ENCODE measurements around the gene NFATC2IP.

The NFATC2IP gene

GRCh38 chr16:28984619-28985135 lies 33.9 kb downstream of the NFATC2IP start, which contains the start of gene LAT:
Gene LAT, plus strand, starts transcription at chr16:28985052. Its CDS starts 366 bp downstream, at chr16:28985418.
- Histone ChIP-seq H3K4ac (ENCODE audit: low read depth, low read length) (no peak within 1 kb of the TSS), H2BK120ac (ENCODE audit: insufficient read depth, low read length, poor library complexity) (no peak within 1 kb of the TSS), H3K9me3 (ENCODE audit: insufficient read depth, low read depth, low read length) (peaks cover 4% of the 10 kb centered on the region), H3K4me1 (ENCODE audit: control insufficient read depth in 1 of 2, insufficient read depth in 2 of 2, low read length in 2 of 2) (no peaks in the 10 kb centered on the region), H4K91ac (ENCODE audit: low read depth, low read length) (no peak within 1 kb of the TSS), H3K4me2 (ENCODE audit: low read length) (no peak within 1 kb of the TSS), H2BK12ac (ENCODE audit: low read length) (no peak within 1 kb of the TSS), H3K14ac (ENCODE audit: low read length) (no peak within 1 kb of the TSS), H4K8ac (ENCODE audit: low read depth, low read length) (no peak within 1 kb of the TSS), H3K18ac (ENCODE audit: low read length) (no peak within 1 kb of the TSS), H4K12ac (ENCODE audit: low read depth, low read length) (peak within 1 kb of the TSS; percentile 24), H3K4me3 (ENCODE audit: low read depth, low read length) (no peak within 1 kb of the TSS), H3K27me3 (ENCODE audit: insufficient read depth, low read length) (no peaks in the 10 kb centered on the region), H3K79me1 (ENCODE audit: low read length) (no peaks in the 10 kb centered on the region), H3K79me2 (ENCODE audit: control insufficient read depth, insufficient read depth, low read length, poor library complexity) (no peaks in the 10 kb centered on the region), H2AFZ (ENCODE audit: insufficient read depth, low read length, poor library complexity) (no peak within 1 kb of the TSS), H2AK5ac (ENCODE audit: low read length) (no peak within 1 kb of the TSS), H3K9ac (ENCODE audit: low read length) (no peak within 1 kb of the TSS), H3K23ac (ENCODE audit: low read length) (no peak within 1 kb of the TSS), H2BK5ac (ENCODE audit: low read depth, low read length, poor library complexity) (no peak within 1 kb of the TSS), H3K27ac (ENCODE audit: low read depth, low read length) (no peak within 1 kb of the TSS), H3K36me3 (ENCODE audit: control insufficient read depth in 1 of 2, insufficient read depth in 2 of 2, low read length in 2 of 2) (peaks cover 46 to 60% of the 10 kb centered on the region in 2 experiments)
- no CpG with 5 or more reads among the region's 24 CpGs for WGBS (ENCODE audit: extremely low coverage, insufficient coverage, insufficient read length)
- no peak for DNase-seq

GRCh38 chr16:28985211-28986041 lies 34.7 kb downstream of the NFATC2IP start:
- H3K4ac ChIP-seq (ENCODE audit: low read depth, low read length) = no peak overlapping the region
- DNase-seq = no peak
- H3K14ac ChIP-seq (ENCODE audit: low read length) = no peak overlapping the region
- H2BK120ac ChIP-seq (ENCODE audit: insufficient read depth, low read length, poor library complexity) = no peak overlapping the region
- H3K27me3 ChIP-seq (ENCODE audit: insufficient read depth, low read length) = no peaks in the 10 kb centered on the region
- no peak overlapping the region for H3K4me3 ChIP-seq (ENCODE audit: low read depth, low read length)
- H4K12ac ChIP-seq (ENCODE audit: low read depth, low read length) = no peak overlapping the region
- WGBS (ENCODE audit: extremely low coverage, insufficient coverage, insufficient read length) = no CpG with 5 or more reads among the region's 19 CpGs
- H3K9me3 ChIP-seq (ENCODE audit: insufficient read depth, low read depth, low read length) = peaks cover 4% of the 10 kb centered on the region
- no peak overlapping the region for H2BK5ac ChIP-seq (ENCODE audit: low read depth, low read length, poor library complexity)
- no peak overlapping the region for H4K91ac ChIP-seq (ENCODE audit: low read depth, low read length)
- H2AK5ac ChIP-seq (ENCODE audit: low read length) = no peak overlapping the region
- no peak overlapping the region for H3K27ac ChIP-seq (ENCODE audit: low read depth, low read length)
- H3K23ac ChIP-seq (ENCODE audit: low read length) = no peak overlapping the region
- H2BK12ac ChIP-seq (ENCODE audit: low read length) = no peak overlapping the region
- no peak overlapping the region for H2AFZ ChIP-seq (ENCODE audit: insufficient read depth, low read length, poor library complexity)
- no peaks in the 10 kb centered on the region for H3K4me1 ChIP-seq (ENCODE audit: control insufficient read depth in 1 of 2, insufficient read depth in 2 of 2, low read length in 2 of 2)
- H3K9ac ChIP-seq (ENCODE audit: low read length) = no peak overlapping the region
- no peaks in the 10 kb centered on the region for H3K79me2 ChIP-seq (ENCODE audit: control insufficient read depth, insufficient read depth, low read length, poor library complexity)
- H3K79me1 ChIP-seq (ENCODE audit: low read length) = no peaks in the 10 kb centered on the region
- H4K8ac ChIP-seq (ENCODE audit: low read depth, low read length) = no peak overlapping the region
- H3K18ac ChIP-seq (ENCODE audit: low read length) = no peak overlapping the region
- no peak overlapping the region for H3K4me2 ChIP-seq (ENCODE audit: low read length)
- peaks cover 49 to 67% of the 10 kb centered on the region in 2 experiments for H3K36me3 ChIP-seq (ENCODE audit: control insufficient read depth in 1 of 2, insufficient read depth in 2 of 2, low read length in 2 of 2)

- no peak overlapping the region for H3K14ac ChIP-seq (ENCODE audit: low read length)
- peaks cover 47 to 66% of the 10 kb centered on the region in 2 experiments for H3K36me3 ChIP-seq (ENCODE audit: control insufficient read depth in 1 of 2, insufficient read depth in 2 of 2, low read length in 2 of 2)
- H3K9ac ChIP-seq (ENCODE audit: low read length) = no peak overlapping the region
- WGBS (ENCODE audit: extremely low coverage, insufficient coverage, insufficient read length) = no CpG with 5 or more reads among the region's 9 CpGs
- H3K79me2 ChIP-seq (ENCODE audit: control insufficient read depth, insufficient read depth, low read length, poor library complexity) = no peaks in the 10 kb centered on the region
- no peak overlapping the region for H4K8ac ChIP-seq (ENCODE audit: low read depth, low read length)
- H3K27me3 ChIP-seq (ENCODE audit: insufficient read depth, low read length) = no peaks in the 10 kb centered on the region
- no peak overlapping the region for H3K27ac ChIP-seq (ENCODE audit: low read depth, low read length)
- peaks cover 4% of the 10 kb centered on the region for H3K9me3 ChIP-seq (ENCODE audit: insufficient read depth, low read depth, low read length)
- H3K4me1 ChIP-seq (ENCODE audit: control insufficient read depth in 1 of 2, insufficient read depth in 2 of 2, low read length in 2 of 2) = no peaks in the 10 kb centered on the region
- H3K4me3 ChIP-seq (ENCODE audit: low read depth, low read length) = no peak overlapping the region
- no peak overlapping the region for H2BK5ac ChIP-seq (ENCODE audit: low read depth, low read length, poor library complexity)
- no peak overlapping the region for H2AFZ ChIP-seq (ENCODE audit: insufficient read depth, low read length, poor library complexity)
- no peak overlapping the region for H3K4ac ChIP-seq (ENCODE audit: low read depth, low read length)
- no peak overlapping the region for H4K91ac ChIP-seq (ENCODE audit: low read depth, low read length)
- no peak overlapping the region for H3K18ac ChIP-seq (ENCODE audit: low read length)
- H3K4me2 ChIP-seq (ENCODE audit: low read length) = no peak overlapping the region
- DNase-seq = no peak
- H2AK5ac ChIP-seq (ENCODE audit: low read length) = no peak overlapping the region
- H4K12ac ChIP-seq (ENCODE audit: low read depth, low read length) = no peak overlapping the region
- no peak overlapping the region for H3K23ac ChIP-seq (ENCODE audit: low read length)
- no peaks in the 10 kb centered on the region for H3K79me1 ChIP-seq (ENCODE audit: low read length)
- no peak overlapping the region for H2BK120ac ChIP-seq (ENCODE audit: insufficient read depth, low read length, poor library complexity)
- H2BK12ac ChIP-seq (ENCODE audit: low read length) = no peak overlapping the region
These were observed 35.3 kb downstream of the NFATC2IP start for GRCh38 chr16:28986046-28986445.

GRCh38 chr16:28986492-28986891 lies 35.8 kb downstream of the NFATC2IP start:
- no peaks in the 10 kb centered on the region for H3K79me2 ChIP-seq (ENCODE audit: control insufficient read depth, insufficient read depth, low read length, poor library complexity)
- peaks cover 42 to 62% of the 10 kb centered on the region in 2 experiments for H3K36me3 ChIP-seq (ENCODE audit: control insufficient read depth in 1 of 2, insufficient read depth in 2 of 2, low read length in 2 of 2)
- no peak overlapping the region for H2BK120ac ChIP-seq (ENCODE audit: insufficient read depth, low read length, poor library complexity)
- H3K4me2 ChIP-seq (ENCODE audit: low read length) = no peak overlapping the region
- DNase-seq = no peak
- H4K8ac ChIP-seq (ENCODE audit: low read depth, low read length) = no peak overlapping the region
- H2AK5ac ChIP-seq (ENCODE audit: low read length) = no peak overlapping the region
- no peak overlapping the region for H4K12ac ChIP-seq (ENCODE audit: low read depth, low read length)
- H2BK5ac ChIP-seq (ENCODE audit: low read depth, low read length, poor library complexity) = no peak overlapping the region
- H3K14ac ChIP-seq (ENCODE audit: low read length) = no peak overlapping the region
- H3K9me3 ChIP-seq (ENCODE audit: insufficient read depth, low read depth, low read length) = peaks cover 4% of the 10 kb centered on the region
- WGBS (ENCODE audit: extremely low coverage, insufficient coverage, insufficient read length) = no CpG with 5 or more reads among the region's 13 CpGs
- no peaks in the 10 kb centered on the region for H3K79me1 ChIP-seq (ENCODE audit: low read length)
- no peak overlapping the region for H3K23ac ChIP-seq (ENCODE audit: low read length)
- H2AFZ ChIP-seq (ENCODE audit: insufficient read depth, low read length, poor library complexity) = no peak overlapping the region
- H3K27me3 ChIP-seq (ENCODE audit: insufficient read depth, low read length) = no peaks in the 10 kb centered on the region
- H2BK12ac ChIP-seq (ENCODE audit: low read length) = no peak overlapping the region
- no peak overlapping the region for H3K27ac ChIP-seq (ENCODE audit: low read depth, low read length)
- H4K91ac ChIP-seq (ENCODE audit: low read depth, low read length) = no peak overlapping the region
- no peak overlapping the region for H3K4ac ChIP-seq (ENCODE audit: low read depth, low read length)
- no peaks in the 10 kb centered on the region for H3K4me1 ChIP-seq (ENCODE audit: control insufficient read depth in 1 of 2, insufficient read depth in 2 of 2, low read length in 2 of 2)
- no peak overlapping the region for H3K4me3 ChIP-seq (ENCODE audit: low read depth, low read length)
- no peak overlapping the region for H3K18ac ChIP-seq (ENCODE audit: low read length)
- H3K9ac ChIP-seq (ENCODE audit: low read length) = no peak overlapping the region
